Nephron progenitor cell (in vitro differentiated cells): ENCODE measurements around the gene MYL12B.
"Not testable (repeated sequence)": the region's sequence is repeated elsewhere in the genome, so short reads cannot be mapped to it uniquely, and the experiment has no call there.

Experiments
- DNase-seq: peaks from one replicate; pipeline ENCODE4 v3.0.0; 2021
- H3K27ac Mint-ChIP-seq: 2 replicates; pipeline ENCODE4 v1.8.0; 2021; ENCODE audit warnings: mild to moderate bottlenecking, moderate library complexity, mixed read lengths
- H3K27me3 Mint-ChIP-seq: 2 replicates; pipeline ENCODE4 v1.8.0; 2021; ENCODE audit warnings: mild to moderate bottlenecking, low read depth, mixed read lengths; ENCODE audit not compliant: poor library complexity
- H3K36me3 Mint-ChIP-seq: 2 replicates; pipeline ENCODE4 v1.8.0; 2021; ENCODE audit warnings: low read depth, mixed read lengths
- H3K4me1 Mint-ChIP-seq: 2 replicates; pipeline ENCODE4 v1.8.0; 2021; ENCODE audit warnings: mixed read lengths
- H3K4me3 Mint-ChIP-seq: 2 replicates; pipeline ENCODE4 v1.8.0; 2021; ENCODE audit warnings: mild to moderate bottlenecking, moderate library complexity, mixed read lengths
- H3K9me3 Mint-ChIP-seq: 2 replicates; pipeline ENCODE4 v1.8.0; 2021; ENCODE audit warnings: mild to moderate bottlenecking, moderate library complexity, mixed read lengths
- TF ChIP-seq, protein P1 (sequence below): fragments of 200-600 bp; sonication (generic); IDR thresholded peaks from 2 replicates; pipeline ENCODE4 v1.5.0; 2021; ENCODE audit warnings: antibody characterized with exemption

Gene MYL12B

DNA sequence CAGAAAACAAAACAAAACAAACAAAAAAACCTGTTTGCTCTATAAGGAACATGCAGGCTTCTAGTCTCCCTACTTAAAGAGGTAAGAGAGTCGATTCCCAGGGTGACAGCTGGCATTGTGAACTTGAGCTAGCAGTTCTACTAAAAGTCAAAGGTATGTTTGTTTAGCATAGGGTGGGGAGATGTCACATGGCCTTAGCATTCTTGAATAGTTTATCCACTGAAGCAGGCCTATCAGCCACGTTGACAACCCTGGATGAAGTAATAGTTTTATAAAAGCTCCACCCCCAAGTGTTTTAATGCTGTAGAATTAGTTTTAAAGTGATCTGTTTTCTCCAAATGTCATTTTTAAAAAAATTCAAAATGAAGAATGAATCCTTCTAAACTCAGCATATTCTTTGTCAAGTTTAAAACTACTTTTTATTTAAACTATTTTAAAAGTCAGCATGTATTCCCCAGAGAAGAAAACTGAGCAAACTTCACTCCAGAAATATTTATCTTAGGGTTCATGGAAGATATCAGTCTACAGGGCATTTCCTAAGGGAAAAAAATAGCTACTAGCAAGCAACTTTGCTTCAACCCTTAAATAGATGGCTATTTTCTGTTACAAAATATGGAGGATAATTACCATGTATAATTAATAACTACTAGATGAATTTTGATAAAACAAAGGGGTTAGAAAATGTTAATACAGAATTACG is 43.8 kb upstream of the MYL12B start:
- no peak for DNase-seq
- H3K4me1 Mint-ChIP-seq = peaks cover 37% of the 10 kb centered on the region
- H3K4me3 Mint-ChIP-seq = no peak overlapping the region
- H3K36me3 Mint-ChIP-seq = no peaks in the 10 kb centered on the region
- peaks cover 13% of the 10 kb centered on the region for H3K9me3 Mint-ChIP-seq
- peaks cover 3% of the 10 kb centered on the region for H3K27me3 Mint-ChIP-seq
- no peak overlapping the region for H3K27ac Mint-ChIP-seq
- TF ChIP-seq, protein P1, sequence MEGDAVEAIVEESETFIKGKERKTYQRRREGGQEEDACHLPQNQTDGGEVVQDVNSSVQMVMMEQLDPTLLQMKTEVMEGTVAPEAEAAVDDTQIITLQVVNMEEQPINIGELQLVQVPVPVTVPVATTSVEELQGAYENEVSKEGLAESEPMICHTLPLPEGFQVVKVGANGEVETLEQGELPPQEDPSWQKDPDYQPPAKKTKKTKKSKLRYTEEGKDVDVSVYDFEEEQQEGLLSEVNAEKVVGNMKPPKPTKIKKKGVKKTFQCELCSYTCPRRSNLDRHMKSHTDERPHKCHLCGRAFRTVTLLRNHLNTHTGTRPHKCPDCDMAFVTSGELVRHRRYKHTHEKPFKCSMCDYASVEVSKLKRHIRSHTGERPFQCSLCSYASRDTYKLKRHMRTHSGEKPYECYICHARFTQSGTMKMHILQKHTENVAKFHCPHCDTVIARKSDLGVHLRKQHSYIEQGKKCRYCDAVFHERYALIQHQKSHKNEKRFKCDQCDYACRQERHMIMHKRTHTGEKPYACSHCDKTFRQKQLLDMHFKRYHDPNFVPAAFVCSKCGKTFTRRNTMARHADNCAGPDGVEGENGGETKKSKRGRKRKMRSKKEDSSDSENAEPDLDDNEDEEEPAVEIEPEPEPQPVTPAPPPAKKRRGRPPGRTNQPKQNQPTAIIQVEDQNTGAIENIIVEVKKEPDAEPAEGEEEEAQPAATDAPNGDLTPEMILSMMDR = no peak

- Mint-ChIP-seq H3K4me3 (no peak overlapping the region), H3K27ac (no peak overlapping the region), H3K36me3 (no peaks in the 10 kb centered on the region), H3K4me1 (peaks cover 31% of the 10 kb centered on the region), H3K9me3 (peaks cover 13% of the 10 kb centered on the region), H3K27me3 (peaks cover 5% of the 10 kb centered on the region)
- TF ChIP-seq, protein P1 = no peak
- no peak for DNase-seq
Observed at GRCh38 chr18:3218819-3219218, 43.1 kb upstream of the MYL12B start.

DNA sequence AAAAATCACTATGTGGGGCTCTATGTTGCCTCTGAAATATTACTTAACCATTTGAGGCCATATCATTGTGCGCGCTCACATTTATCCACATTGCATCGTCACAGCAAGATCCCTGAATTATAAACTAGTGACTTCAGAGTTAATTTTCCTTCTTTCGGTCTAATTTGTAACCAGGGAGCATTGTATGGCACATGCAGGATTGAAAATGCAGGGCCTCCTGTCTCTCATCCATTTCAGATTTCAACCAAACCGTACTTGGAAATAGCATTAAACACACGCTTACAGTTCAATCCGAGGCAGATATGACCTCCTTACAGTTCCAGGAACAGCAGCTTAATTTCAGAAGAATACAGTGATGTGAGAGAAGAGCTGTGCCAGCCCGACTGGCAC is 42.7 kb upstream of the MYL12B start:
- Mint-ChIP-seq H3K27me3 (peaks cover 5% of the 10 kb centered on the region), H3K4me3 (no peak overlapping the region), H3K36me3 (no peaks in the 10 kb centered on the region), H3K4me1 (peaks cover 31% of the 10 kb centered on the region), H3K9me3 (peaks cover 13% of the 10 kb centered on the region), H3K27ac (no peak overlapping the region)
- no peak for DNase-seq
- TF ChIP-seq, protein P1 = no peak

DNA sequence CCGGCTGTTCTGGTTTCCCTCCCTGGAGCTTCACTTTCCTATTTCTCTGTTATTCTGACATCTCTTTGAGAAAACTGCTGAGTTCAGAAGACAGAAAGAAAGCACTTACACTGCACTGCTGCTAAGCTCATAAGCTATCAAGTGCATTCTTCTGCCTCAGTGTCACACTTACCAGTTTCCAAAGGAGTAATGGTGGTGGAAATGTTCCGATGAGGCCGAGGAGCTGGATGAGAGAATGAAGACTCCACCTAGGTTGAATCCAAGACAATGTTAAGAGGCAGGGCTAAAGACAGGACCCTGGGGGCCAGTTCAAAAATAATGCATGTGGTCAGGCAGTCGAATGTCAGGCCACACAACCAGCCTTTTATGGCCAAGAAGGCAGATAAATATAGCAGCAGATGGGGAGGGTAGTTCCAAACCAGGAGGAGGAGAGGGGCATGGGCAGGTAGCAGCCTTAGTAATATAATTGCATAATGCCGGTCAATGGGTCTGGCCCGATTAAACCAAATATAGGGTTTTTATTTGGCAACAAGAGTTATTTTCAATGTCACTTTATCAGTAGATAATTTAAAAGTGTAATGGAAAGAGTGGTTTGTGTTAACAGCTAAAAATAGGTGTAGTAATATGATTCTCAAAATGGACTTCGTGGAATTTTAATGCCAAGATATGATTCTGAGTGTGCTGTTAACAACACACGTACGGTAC is 42.1 kb upstream of the MYL12B start, which contains the start of gene MYOM1:
MYOM1 (minus strand) TSS at position 338 of the 705 bp plus-strand sequence. CDS start 4,745 bp downstream, outside the sequence.
- TF ChIP-seq, protein P1 = no peak
- peaks cover 9% of the 10 kb centered on the region for H3K9me3 Mint-ChIP-seq
- H3K36me3 Mint-ChIP-seq = no peaks in the 10 kb centered on the region
- H3K4me1 Mint-ChIP-seq = peaks cover 31% of the 10 kb centered on the region
- peaks cover 5% of the 10 kb centered on the region for H3K27me3 Mint-ChIP-seq
- peak within 1 kb of the TSS; percentile 78 for H3K27ac Mint-ChIP-seq
- DNase-seq = no peak
- no peak within 1 kb of the TSS for H3K4me3 Mint-ChIP-seq

- not testable (repeated sequence) for H3K9me3 Mint-ChIP-seq, H3K27me3 Mint-ChIP-seq, H3K4me3 Mint-ChIP-seq, H3K27ac Mint-ChIP-seq, DNase-seq, H3K36me3 Mint-ChIP-seq
- peaks cover 31% of the 10 kb centered on the region for H3K4me1 Mint-ChIP-seq
Observed at GRCh38 chr18:3220868-3221267, 41.1 kb upstream of the MYL12B start.

DNA sequence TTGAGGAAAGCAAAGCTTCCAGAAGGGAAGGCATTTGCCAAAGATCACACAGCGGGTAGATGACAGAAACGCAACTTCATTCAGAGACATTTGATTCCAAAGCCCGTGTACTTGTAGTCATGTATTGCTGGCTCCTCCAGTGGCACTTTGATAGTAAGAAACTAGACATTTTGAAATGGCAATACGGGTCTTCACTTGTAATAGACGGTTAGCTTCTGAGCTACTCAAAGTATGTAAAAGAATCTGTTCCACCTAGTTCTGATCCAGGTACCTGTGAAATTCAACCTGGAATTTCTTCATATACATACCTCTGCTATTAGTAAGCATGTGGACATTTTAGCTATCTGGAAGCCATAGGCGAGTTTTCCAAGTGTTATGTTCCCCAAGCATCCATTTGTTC is 40.4 kb upstream of the MYL12B start:
- no peak overlapping the region for H3K4me3 Mint-ChIP-seq
- peaks cover 4% of the 10 kb centered on the region for H3K9me3 Mint-ChIP-seq
- TF ChIP-seq, protein P1 = no peak
- no peaks in the 10 kb centered on the region for H3K36me3 Mint-ChIP-seq
- H3K4me1 Mint-ChIP-seq = peaks cover 31% of the 10 kb centered on the region
- H3K27ac Mint-ChIP-seq = no peak overlapping the region
- H3K27me3 Mint-ChIP-seq = peaks cover 5% of the 10 kb centered on the region
- no peak for DNase-seq
